ENCODE data around the gene RAD17.

DNA sequence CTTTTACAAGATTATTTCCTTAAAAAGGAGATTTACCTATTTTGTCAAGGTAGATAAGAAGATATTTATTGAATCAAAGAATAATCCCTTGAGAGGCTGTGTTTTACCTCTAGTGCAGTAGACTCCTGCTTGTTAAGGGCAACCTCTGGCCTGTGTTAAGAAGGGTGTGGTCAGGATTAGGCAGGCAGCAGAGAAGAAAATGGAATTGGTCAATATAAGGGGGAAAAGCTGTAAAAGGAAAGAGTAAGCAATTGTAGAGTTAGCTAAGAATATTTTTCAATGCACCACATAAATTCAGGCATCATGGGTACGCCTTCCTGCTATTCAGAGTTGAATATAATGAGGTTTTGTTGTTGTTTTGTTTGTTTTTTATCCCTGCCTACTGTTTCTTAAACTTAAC, 43.3 kb upstream of the RAD17 start:
- no peak for TF ChIP-seq POLR2A (IDR thresholded peaks at IDR 0.05)
- TF ChIP-seq, protein P1, sequence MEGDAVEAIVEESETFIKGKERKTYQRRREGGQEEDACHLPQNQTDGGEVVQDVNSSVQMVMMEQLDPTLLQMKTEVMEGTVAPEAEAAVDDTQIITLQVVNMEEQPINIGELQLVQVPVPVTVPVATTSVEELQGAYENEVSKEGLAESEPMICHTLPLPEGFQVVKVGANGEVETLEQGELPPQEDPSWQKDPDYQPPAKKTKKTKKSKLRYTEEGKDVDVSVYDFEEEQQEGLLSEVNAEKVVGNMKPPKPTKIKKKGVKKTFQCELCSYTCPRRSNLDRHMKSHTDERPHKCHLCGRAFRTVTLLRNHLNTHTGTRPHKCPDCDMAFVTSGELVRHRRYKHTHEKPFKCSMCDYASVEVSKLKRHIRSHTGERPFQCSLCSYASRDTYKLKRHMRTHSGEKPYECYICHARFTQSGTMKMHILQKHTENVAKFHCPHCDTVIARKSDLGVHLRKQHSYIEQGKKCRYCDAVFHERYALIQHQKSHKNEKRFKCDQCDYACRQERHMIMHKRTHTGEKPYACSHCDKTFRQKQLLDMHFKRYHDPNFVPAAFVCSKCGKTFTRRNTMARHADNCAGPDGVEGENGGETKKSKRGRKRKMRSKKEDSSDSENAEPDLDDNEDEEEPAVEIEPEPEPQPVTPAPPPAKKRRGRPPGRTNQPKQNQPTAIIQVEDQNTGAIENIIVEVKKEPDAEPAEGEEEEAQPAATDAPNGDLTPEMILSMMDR (IDR thresholded peaks at IDR 0.05), result no peak
